ENCODE data around the gene HELLS.
"Not testable (repeated sequence)": the region's sequence is repeated elsewhere in the genome, so short reads cannot be mapped to it uniquely, and the experiment has no call there.

HELLS gene

GRCh38 chr10:94614558-94614957 lies 69.0 kb downstream of the HELLS start:
- DNase-seq, result no peak

DNA sequence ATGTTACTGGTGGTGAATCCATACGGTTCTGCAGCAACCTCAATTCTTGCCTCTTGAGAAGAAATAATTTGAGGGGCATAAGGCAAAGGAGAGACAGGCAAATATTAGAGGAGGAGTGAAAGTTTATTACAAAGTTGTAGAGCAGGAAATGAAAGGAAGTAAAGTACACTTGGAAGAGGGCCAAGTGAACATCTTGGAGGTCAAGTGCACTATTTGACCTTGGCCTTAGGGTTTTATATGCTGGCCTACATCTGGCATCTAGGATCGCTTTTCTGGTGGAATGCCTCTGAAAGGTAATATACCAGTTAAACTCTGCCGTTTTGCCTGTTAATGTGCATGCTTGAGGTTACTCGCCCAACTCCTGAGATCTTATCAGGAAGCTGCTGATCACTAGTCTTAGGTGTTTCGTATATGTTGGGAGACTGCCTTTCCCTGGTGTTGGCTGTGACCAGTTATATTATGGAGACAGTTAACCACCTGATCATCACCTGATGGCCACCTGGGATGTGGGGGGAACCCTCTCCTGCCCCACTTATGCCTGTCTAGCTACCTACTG lies 71.9 kb downstream of the HELLS start:
- no peak for DNase-seq

DNA sequence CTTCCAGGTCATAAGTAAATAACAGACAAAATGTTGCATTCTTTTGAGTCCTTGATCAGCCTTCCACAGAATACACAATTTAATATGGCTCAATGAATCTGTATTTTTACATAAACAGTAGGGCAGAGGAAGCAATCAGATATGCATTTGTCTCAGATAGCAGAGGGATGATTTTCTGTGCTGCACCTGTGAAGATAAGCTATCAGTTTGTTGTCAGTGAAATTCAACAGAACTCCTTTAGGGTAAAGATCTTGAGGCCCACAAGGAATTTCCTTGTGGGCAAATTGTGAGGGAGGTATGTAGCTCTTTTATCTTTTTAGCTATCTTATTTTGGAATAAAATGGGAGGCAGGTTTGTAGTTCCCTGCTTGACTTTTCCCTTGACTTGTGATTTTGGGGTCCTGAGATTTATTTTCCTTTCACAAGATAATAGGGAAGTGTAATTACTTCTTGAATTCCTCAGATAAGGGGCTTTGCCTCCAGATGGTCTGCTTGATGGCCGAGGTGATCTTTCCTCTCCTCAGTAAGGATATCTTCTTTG lies 77.1 kb downstream of the HELLS start:
- no peak for DNase-seq

- DNase-seq, result no peak
Observed at GRCh38 chr10:94623572-94623971, 78.0 kb downstream of the HELLS start.

GRCh38 chr10:94626476-94626875 lies 80.9 kb downstream of the HELLS start:
- DNase-seq, result no peak

- no peak for DNase-seq
Observed at GRCh38 chr10:94627511-94627910, 81.9 kb downstream of the HELLS start.

- peak; percentile 29 for DNase-seq
Observed at GRCh38 chr10:94630017-94630688, 84.6 kb downstream of the HELLS start.

DNA sequence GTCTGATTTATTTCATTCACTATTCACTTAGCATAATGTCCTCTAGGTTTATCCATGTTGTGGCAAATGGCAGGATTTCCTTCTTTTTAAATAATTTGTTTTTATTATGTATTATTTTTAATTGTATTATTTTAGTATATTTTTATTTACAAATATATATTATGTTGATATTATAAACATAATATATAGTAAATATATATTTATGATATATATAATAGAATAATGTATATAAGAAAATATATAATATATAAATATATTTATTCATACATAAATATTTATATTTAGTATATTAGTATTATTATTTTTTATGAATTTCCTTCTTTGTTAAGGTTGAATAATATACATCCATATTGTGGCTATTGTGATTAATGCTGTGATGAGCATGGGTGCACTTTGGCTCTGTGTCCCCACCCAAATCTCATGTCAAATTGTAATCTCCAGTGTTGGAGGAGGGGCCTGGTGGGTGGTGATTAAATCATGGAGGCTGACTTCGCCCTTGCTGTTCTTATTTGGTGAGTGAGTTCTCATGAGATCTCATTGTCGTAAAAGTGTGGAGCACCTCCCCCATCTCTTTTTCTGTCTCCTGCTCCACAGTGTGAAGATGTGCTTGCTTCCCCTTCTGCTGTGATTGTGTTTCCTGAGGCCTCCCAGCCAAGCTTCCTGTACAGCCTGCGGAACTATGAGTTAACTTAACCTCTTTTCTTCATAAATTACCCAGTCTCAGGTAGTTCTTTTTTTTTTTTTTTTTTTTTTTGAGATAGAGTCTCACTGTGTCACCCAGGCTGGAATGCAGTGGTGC lies 85.7 kb downstream of the HELLS start:
- DNase-seq, result no peak

GRCh38 chr10:94632954-94633353 lies 87.4 kb downstream of the HELLS start:
- DNase-seq, result no peak

- not testable (repeated sequence) for DNase-seq
Observed at GRCh38 chr10:94638097-94638496, 92.5 kb downstream of the HELLS start.

- no peak for DNase-seq
Observed at GRCh38 chr10:94639902-94640301, 94.3 kb downstream of the HELLS start.

DNA sequence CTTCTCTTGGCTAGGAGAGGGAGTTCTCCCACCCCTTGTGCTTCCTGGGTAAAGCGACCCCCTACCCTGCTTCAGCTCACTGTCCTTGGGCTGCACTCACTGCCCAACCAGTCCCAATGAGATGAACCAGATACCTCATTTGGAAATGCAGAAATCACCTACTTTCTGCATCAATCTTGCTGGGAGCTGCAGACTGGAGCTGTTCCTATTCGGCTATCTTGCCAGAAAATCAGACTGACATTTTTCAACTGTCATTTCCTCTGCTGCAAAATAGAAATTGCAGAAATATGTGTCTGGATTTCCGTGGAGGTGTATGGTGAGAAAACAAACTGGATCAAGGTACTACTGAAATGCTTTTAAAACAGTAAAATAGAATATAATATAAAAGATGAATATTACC lies 95.0 kb downstream of the HELLS start:
- DNase-seq, result no peak

DNA sequence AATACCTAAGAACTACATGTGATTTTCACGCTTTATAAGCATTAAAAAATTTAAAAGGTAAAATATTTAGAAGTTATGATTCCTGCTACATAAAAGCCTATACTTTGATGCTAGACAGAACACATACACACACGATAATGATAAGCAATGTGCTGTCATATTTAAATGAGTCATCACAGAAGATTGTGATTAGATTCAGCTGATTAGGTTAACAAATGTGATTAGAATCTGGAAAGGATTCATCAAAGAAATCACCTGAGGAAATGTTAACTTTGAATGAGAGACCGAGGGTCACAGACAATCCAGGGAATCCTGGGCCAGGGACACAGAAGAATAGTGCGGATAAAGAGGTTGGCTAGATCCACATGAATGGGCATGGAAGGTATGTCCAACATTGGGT lies 95.9 kb downstream of the HELLS start:
- no peak for DNase-seq

DNA sequence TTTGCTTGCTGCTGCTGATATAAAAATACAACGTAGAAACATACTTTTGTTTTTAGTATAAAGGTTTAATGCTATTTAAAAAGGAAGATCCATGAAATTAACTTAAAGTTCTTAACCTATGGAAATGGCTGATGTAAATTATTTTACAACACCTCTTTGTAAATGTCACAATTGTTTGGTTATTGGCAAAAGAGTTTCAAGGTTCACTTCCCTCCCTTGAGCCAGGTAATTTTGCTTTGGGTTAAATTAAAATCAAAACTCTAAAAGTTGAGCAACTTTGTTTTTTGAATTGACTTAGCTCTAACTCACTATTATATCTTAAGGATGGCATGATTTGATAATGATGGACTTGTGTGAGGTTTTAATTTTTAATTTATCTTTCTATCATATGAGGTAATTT lies 98.8 kb downstream of the HELLS start:
- no peak for DNase-seq

GRCh38 chr10:94645285-94645684 lies 99.7 kb downstream of the HELLS start:
- no peak for DNase-seq

All from NCI-H748 treated with DMSO at 0.1 percent for 48 hours (cell line).